GM10248 (cell line): ENCODE measurements around the gene ZFAND3.

ENCODE experiments used
- CTCF ChIA-PET: fragments of 300-600 bp; sonication (Branson Sonifier 250); formaldehyde crosslinking; extraction: SDS; loops from one replicate; lab custom pipeline; 2021; ENCODE audit warnings: antibody characterized with exemption; lab: Yijun Ruan, JAX
- POLR2A ChIA-PET: fragments of 350-650 bp; sonication (Branson Sonifier 250); formaldehyde crosslinking; extraction: SDS; loops from one replicate; lab custom pipeline; 2020; ENCODE audit warnings: antibody characterized with exemption; lab: Yijun Ruan, JAX
- DNase-seq: peaks from one replicate; pipeline ENCODE4 v3.0.0; 2012; ENCODE audit errors: extremely low spot score
- CTCF ChIP-seq: IDR thresholded peaks from 2 replicates; pipeline ENCODE4 v1.5.1; 2012; ENCODE audit warnings: mild to moderate bottlenecking, low read depth; ENCODE audit errors: extremely low read depth, missing control alignments, control extremely low read depth

The ZFAND3 gene

GRCh38 chr6:37965964-37966676 is 146.6 kb downstream of the ZFAND3 start:
- no peak for DNase-seq
- no peak for TF ChIP-seq CTCF
- CTCF ChIA-PET, result no interaction called here
- POLR2A ChIA-PET, result no interaction called here

- DNase-seq, result no peak
- no peak for TF ChIP-seq CTCF
- ChIA-PET CTCF (no interaction called here), POLR2A (no interaction called here)
Measured at GRCh38 chr6:37966801-37967200, 147.3 kb downstream of the ZFAND3 start.

- no peak for DNase-seq
- POLR2A ChIA-PET, result no interaction called here
Measured at GRCh38 chr6:37967651-37968050, 148.1 kb downstream of the ZFAND3 start.

GRCh38 chr6:37971266-37971665 is 151.7 kb downstream of the ZFAND3 start:
- ChIA-PET CTCF (no interaction called here), POLR2A (no interaction called here)
- no peak for TF ChIP-seq CTCF
- DNase-seq, result no peak

More at GRCh38 chr6:37967651-37968050, 148.1 kb downstream of the ZFAND3 start:
- CTCF ChIA-PET, result no interaction called here
- no peak for TF ChIP-seq CTCF

- CTCF ChIA-PET, result no interaction called here
- POLR2A ChIA-PET, result no interaction called here
Measured at GRCh38 chr6:37971711-37972390, 152.3 kb downstream of the ZFAND3 start.

GRCh38 chr6:37972994-37973757 is 153.6 kb downstream of the ZFAND3 start:
- no peak for TF ChIP-seq CTCF
- no peak for DNase-seq
- POLR2A ChIA-PET, result no interaction called here
- CTCF ChIA-PET, result interaction anchor here (1.3 kb wide), 1 partner anchor 13 kb away, joined by 3 read pairs; no protein-coding TSS in a partner anchor

More at GRCh38 chr6:37971711-37972390, 152.3 kb downstream of the ZFAND3 start:
- TF ChIP-seq CTCF, result no peak
- DNase-seq, result no peak
